Parathyroid adenoma (tissue), 2 donors: Measurements from ENCODE around the gene SPIB.

Experiments used
- H2AFZ ChIP-seq: fragments of 300-600 bp; sonication (generic); one replicate; pipeline ENCODE4 v1.7.0; 2017; ENCODE audit warnings: antibody characterized with exemption, mild to moderate bottlenecking
- H3K27ac ChIP-seq: fragments of 300-600 bp; sonication (generic); one replicate; pipeline ENCODE4 v1.7.0; 2017
- H3K27me3 ChIP-seq: fragments of 300-600 bp; sonication (generic); one replicate; pipeline ENCODE4 v1.7.0; 2017; ENCODE audit warnings: low read length; ENCODE audit not compliant: control insufficient read depth, insufficient read depth
- H3K36me3 ChIP-seq: fragments of 300-600 bp; sonication (generic); one replicate; pipeline ENCODE4 v1.7.0; 2017; ENCODE audit warnings: low read length; ENCODE audit not compliant: control insufficient read depth, insufficient read depth
- H3K4me1 ChIP-seq: fragments of 300-600 bp; sonication (generic); one replicate; pipeline ENCODE4 v1.7.0; 2017; ENCODE audit warnings: control low read depth
- H3K4me2 ChIP-seq: fragments of 300-600 bp; sonication (generic); one replicate; pipeline ENCODE4 v1.7.0; 2017; ENCODE audit warnings: low read length
- H3K4me3 ChIP-seq: fragments of 300-600 bp; sonication (generic); one replicate; pipeline ENCODE4 v1.7.0; 2017; ENCODE audit warnings: low read depth, low read length
- H3K79me2 ChIP-seq: fragments of 300-600 bp; sonication (generic); one replicate; pipeline ENCODE4 v1.7.0; 2017; ENCODE audit warnings: control low read depth
- H3K9ac ChIP-seq: fragments of 300-600 bp; sonication (generic); one replicate; pipeline ENCODE4 v1.7.0; 2017; ENCODE audit warnings: mild to moderate bottlenecking
- H3K9me3 ChIP-seq: fragments of 300-600 bp; sonication (generic); one replicate; pipeline ENCODE4 v1.7.0; 2017; ENCODE audit warnings: low read length; ENCODE audit not compliant: control insufficient read depth
- CTCF ChIP-seq: fragments of 300-600 bp; sonication (generic); IDR thresholded peaks from one replicate; pipeline ENCODE4 v1.7.0; 2017; ENCODE audit warnings: antibody characterized with exemption, mild to moderate bottlenecking
- donor health status: primary hyperparathyroidism.

Gene SPIB

GRCh38 chr19:50419022-50419579 is 363 bp downstream of the SPIB start:
- Histone ChIP-seq H3K4me3 (no peak overlapping the region), H3K36me3 (no peaks in the 10 kb centered on the region), H3K27ac (no peak overlapping the region), H2AFZ (no peak overlapping the region), H3K4me2 (no peak overlapping the region), H3K9ac (no peak overlapping the region), H3K4me1 (no peaks in the 10 kb centered on the region), H3K79me2 (no peaks in the 10 kb centered on the region), H3K9me3 (no peaks in the 10 kb centered on the region), H3K27me3 (no peaks in the 10 kb centered on the region)
- TF ChIP-seq CTCF, result no peak

- no peaks in the 10 kb centered on the region for H3K79me2 ChIP-seq
- no peak overlapping the region for H3K4me3 ChIP-seq
- H2AFZ ChIP-seq, result no peak overlapping the region
- no peaks in the 10 kb centered on the region for H3K36me3 ChIP-seq
- no peak overlapping the region for H3K27ac ChIP-seq
- no peaks in the 10 kb centered on the region for H3K9me3 ChIP-seq
- H3K9ac ChIP-seq, result no peak overlapping the region
- TF ChIP-seq CTCF, result no peak
- no peak overlapping the region for H3K4me2 ChIP-seq
- no peaks in the 10 kb centered on the region for H3K4me1 ChIP-seq
- no peaks in the 10 kb centered on the region for H3K27me3 ChIP-seq
Observed at GRCh38 chr19:50419580-50420035, 870 bp downstream of the SPIB start.

GRCh38 chr19:50420127-50420526 is 1.4 kb downstream of the SPIB start:
- no peaks in the 10 kb centered on the region for H3K4me1 ChIP-seq
- H3K36me3 ChIP-seq, result no peaks in the 10 kb centered on the region
- H3K4me3 ChIP-seq, result no peak overlapping the region
- no peak overlapping the region for H3K4me2 ChIP-seq
- no peaks in the 10 kb centered on the region for H3K27me3 ChIP-seq
- H3K27ac ChIP-seq, result no peak overlapping the region
- no peaks in the 10 kb centered on the region for H3K9me3 ChIP-seq
- no peaks in the 10 kb centered on the region for H3K79me2 ChIP-seq
- H2AFZ ChIP-seq, result no peak overlapping the region
- H3K9ac ChIP-seq, result no peak overlapping the region
- TF ChIP-seq CTCF, result no peak

- Histone ChIP-seq H3K79me2 (no peaks in the 10 kb centered on the region), H3K4me2 (no peak overlapping the region), H3K9me3 (no peaks in the 10 kb centered on the region), H3K36me3 (no peaks in the 10 kb centered on the region), H2AFZ (no peak overlapping the region), H3K9ac (no peak overlapping the region), H3K27ac (no peak overlapping the region), H3K27me3 (no peaks in the 10 kb centered on the region), H3K4me1 (no peaks in the 10 kb centered on the region), H3K4me3 (no peak overlapping the region)
- no peak for TF ChIP-seq CTCF
Observed at GRCh38 chr19:50420808-50421207, 2.1 kb downstream of the SPIB start.
